T-helper 1 cell treated with Interleukin-12 subunit alpha and Interleukin-12 subunit beta and Interleukin-4 antibody, amounts not matched to agents 30 ng/mL and 1 ng/mL, for 36 hours (primary cell): ENCODE measurements around the gene ELOB. TPM values are rescaled to one million over a fixed set of nuclear protein-coding genes. Genes with fewer than 3 reads are reported as not detected.

Experiments used
- intact Hi-C: fragments of 100-400 bp; cut with micrococcal nuclease; formaldehyde crosslinking; loops from one replicate; pipeline ENCODE4 v1.15.1; 2024
- total RNA-seq: library from RNA; stranded (reverse); gene quantifications from 2 replicates; pipeline ENCODE4 v1.2.3, GENCODE V29; 2022

ELOB gene
- total RNA-seq, 1 donor from 2014 or later = 264 TPM

DNA sequence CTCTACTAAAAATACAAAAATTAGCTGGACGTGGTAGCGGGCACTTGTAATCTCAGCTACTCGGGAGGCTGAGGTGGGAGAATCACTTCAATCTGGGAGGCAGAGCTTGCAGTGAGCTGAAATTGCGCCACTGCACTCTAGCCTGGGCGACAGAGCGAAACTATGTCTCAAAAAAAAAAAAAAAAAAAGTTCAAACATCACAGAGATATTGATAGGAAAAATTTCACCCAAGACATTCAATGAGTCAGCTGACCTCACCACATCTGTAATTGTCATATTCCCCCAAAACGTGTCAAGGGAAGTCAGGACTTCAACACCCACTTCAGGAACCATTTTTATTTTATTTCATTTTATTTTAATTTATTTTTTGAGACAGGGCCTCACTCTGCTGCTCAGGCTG is 49.0 kb downstream of the ELOB start:
- intact Hi-C loops = no loop called here

DNA sequence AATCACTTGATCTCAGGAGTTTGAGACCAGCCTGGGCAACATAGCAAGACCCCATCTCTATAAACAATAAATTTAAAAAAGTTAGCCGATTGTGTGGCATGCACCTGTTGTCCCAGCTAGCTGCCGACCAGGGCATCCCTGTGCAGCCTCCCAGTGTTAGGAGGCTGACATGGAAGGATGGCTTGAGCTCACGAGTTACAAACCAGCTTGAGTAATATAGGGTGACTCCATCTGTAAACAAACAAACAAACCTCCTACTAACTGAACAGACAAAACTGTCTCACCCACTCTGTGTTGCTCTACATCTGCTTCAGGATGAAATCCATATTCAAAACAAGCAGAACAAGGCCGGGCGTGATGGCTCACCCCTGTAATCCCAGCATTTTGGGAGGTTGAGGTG is 50.2 kb downstream of the ELOB start:
- intact Hi-C loops = no loop called here

GRCh38 chr16:2724816-2725348 is 52.2 kb downstream of the ELOB start:
- intact Hi-C loops = no loop called here

DNA sequence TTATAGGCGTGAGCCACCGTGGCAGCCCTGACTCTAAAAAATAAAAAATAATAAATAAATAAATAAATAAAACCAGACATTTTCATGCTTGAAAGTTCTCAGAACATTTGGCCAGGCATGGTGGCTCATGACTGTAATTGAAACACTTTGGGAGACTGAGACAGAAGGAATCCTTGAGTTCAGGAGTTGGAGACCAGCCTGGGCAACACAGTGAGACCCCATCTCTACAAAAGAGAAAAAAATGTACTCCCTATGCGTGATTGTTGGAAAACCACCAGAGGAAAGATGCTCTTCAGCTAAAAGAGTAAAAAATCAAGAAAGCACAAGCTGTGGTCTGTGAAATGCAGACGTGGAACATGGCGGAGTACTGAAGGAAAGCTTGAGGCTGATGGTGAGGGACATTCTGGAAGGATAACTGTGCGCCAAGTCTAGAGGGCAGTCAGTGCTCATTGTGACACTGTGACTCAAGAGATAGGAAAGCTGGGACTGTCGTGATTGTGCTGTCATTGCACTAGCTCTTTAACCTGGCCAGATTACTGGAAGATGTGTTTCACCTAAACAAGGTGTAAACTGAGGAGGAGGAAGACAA is 52.9 kb downstream of the ELOB start:
- intact Hi-C loops = no loop called here

- intact Hi-C loops = loop anchor here (1.0 to 2.0 kb wide), 7 partner anchors 31 to 205 kb away; partner anchors contain the start of genes ELOB, KCTD5 and SRRM2
These were observed 55.4 kb downstream of the ELOB start for GRCh38 chr16:2721634-2722173.

Other genes starting within 250 kb of the ELOB start
- 0.44 and 0.66 TPM in 2 replicates for gene CEMP1, start 245.9 kb downstream of the ELOB start, total RNA-seq
- 52.6 and 54.6 TPM in 2 replicates for gene PDPK1, start 239.3 kb downstream of the ELOB start, total RNA-seq
- gene KCTD5, start 94.8 kb downstream of the ELOB start, total RNA-seq = 41.8 and 42.7 TPM in 2 replicates
- 0.88 and 1.4 TPM in 2 replicates for gene PRSS27, start 57.1 kb downstream of the ELOB start, total RNA-seq
- gene SRRM2, start 24.6 kb downstream of the ELOB start, total RNA-seq = 547 and 552 TPM in 2 replicates
- not detected in 2 replicates for gene PRSS33, start 10.3 kb upstream of the ELOB start, total RNA-seq
- not detected in 2 replicates for gene PRSS41, start 21.2 kb upstream of the ELOB start, total RNA-seq
- gene PRSS21, start 40.0 kb upstream of the ELOB start, total RNA-seq = 5.0 and 6.5 TPM in 2 replicates
- gene ZG16B, start 53.0 kb upstream of the ELOB start, total RNA-seq = 23.2 and 24.3 TPM in 2 replicates
- not detected in 2 replicates for gene PRSS22, start 80.9 kb upstream of the ELOB start, total RNA-seq
- gene FLYWCH2, start 105.9 kb upstream of the ELOB start, total RNA-seq = 21.1 and 24.2 TPM in 2 replicates
- gene FLYWCH1, start 134.7 kb upstream of the ELOB start, total RNA-seq = 74.3 and 83.1 TPM in 2 replicates
- gene KREMEN2, start 187.0 kb upstream of the ELOB start, total RNA-seq = not detected in 2 replicates
- 31.9 and 32.3 TPM in 2 replicates for gene PAQR4, start 192.1 kb upstream of the ELOB start, total RNA-seq
- gene PKMYT1, start 203.2 kb upstream of the ELOB start, total RNA-seq = 91.5 and 92.0 TPM in 2 replicates
- gene CLDN9, start 235.6 kb upstream of the ELOB start, total RNA-seq = 0.10 TPM in 1 of 2 replicates, not detected in the other
- gene CLDN6, start 240.9 kb upstream of the ELOB start, total RNA-seq = not detected in 2 replicates
- 4.2 and 5.1 TPM in 2 replicates for gene TNFRSF12A, start 243.1 kb upstream of the ELOB start, total RNA-seq
- gene HCFC1R1, start 246.7 kb upstream of the ELOB start, total RNA-seq = 27.9 and 28.1 TPM in 2 replicates
- 45.2 and 46.6 TPM in 2 replicates for gene THOC6, start 246.8 kb upstream of the ELOB start, total RNA-seq